ENCODE measurements around the gene SF3B4. TPM values are rescaled to one million over a fixed set of nuclear protein-coding genes. Genes with fewer than 3 reads are reported as not detected.

SF3B4 gene
- total RNA-seq (2022) (79.2 and 99.2 TPM in 2 replicates), Bru-seq, nascent RNA (percentile 95 among the genes with signal in this experiment), BruChase-seq, experiment 1, labeled RNA remaining after a 6-hour chase (percentile 97 among the genes with signal in this experiment), BruChase-seq, experiment 2, labeled RNA remaining after a 2-hour chase (percentile 98 among the genes with signal in this experiment)
- long read RNA-seq, transcript SF3B4-201 (6 exons, 2,085 nt): major isoform, 247 of 275 reads
- long read RNA-seq, partial matches to known transcripts: 14 of 275 reads
- long read RNA-seq, other reads (novel, unspliced or antisense): 14 of 275 reads

GRCh38 chr1:149927563-149928400 lies at the start of gene SF3B4:
SF3B4 (minus strand) TSS chr1:149927803; CDS start chr1:149927759, 44 bp downstream.
- intact Hi-C loops (cut with micrococcal nuclease): loop anchor here (2.0 kb wide), 1 partner anchor 39 kb away; no protein-coding TSS in a partner anchor
- Mint-ChIP-seq H3K27me3 (ENCODE audit: insufficient read depth, unreplicated experiment) (no peaks in the 10 kb centered on the region), H3K4me1 (ENCODE audit: insufficient read depth, unreplicated experiment) (peaks cover 71% of the 10 kb centered on the region), H3K9me3 (ENCODE audit: unreplicated experiment) (no peaks in the 10 kb centered on the region), H3K4me3 (ENCODE audit: unreplicated experiment) (peak within 1 kb of the TSS; percentile 99), H3K27ac (ENCODE audit: low read depth, unreplicated experiment) (peak within 1 kb of the TSS; percentile 87), H3K36me3 (ENCODE audit: insufficient read depth, unreplicated experiment) (peaks cover 45% of the 10 kb centered on the region)
- ChIA-PET POLR2A (interaction anchor here (0.7 to 7.3 kb wide), 23 partner anchors 10 to 942 kb away, joined by 3 to 228 read pairs (median 5); partner anchors contain the start of genes BOLA1, MTMR11, OTUD7B and VPS45), CTCF (interaction anchor here (0.6 to 0.9 kb wide), 7 partner anchors 10 to 283 kb away, joined by 3 to 5 read pairs (median 3); no protein-coding TSS in a partner anchor)
- DNase-seq (ENCODE audit: unreplicated experiment): peak; percentile 98
- TF ChIP-seq CTCF (IDR thresholded peaks at IDR 0.05; ENCODE audit: unreplicated experiment): no peak
- BruUV-seq (replicated peaks): TSS peak; percentile 93

GRCh38 chr1:149977345-149977744 lies 49.7 kb upstream of the SF3B4 start:
- DNase-seq (ENCODE audit: unreplicated experiment): no peak
- H3K4me3 Mint-ChIP-seq (ENCODE audit: unreplicated experiment): no peak overlapping the region
- H3K36me3 Mint-ChIP-seq (ENCODE audit: insufficient read depth, unreplicated experiment): peaks cover 64% of the 10 kb centered on the region
- intact Hi-C loops (cut with micrococcal nuclease): no loop called here
- CTCF ChIA-PET: interaction anchor here (0.9 to 1.0 kb wide), 2 partner anchors 16 to 73 kb away, joined by 3 read pairs; no protein-coding TSS in a partner anchor
- no peak for TF ChIP-seq CTCF (IDR thresholded peaks at IDR 0.05; ENCODE audit: unreplicated experiment)
- BruUV-seq (replicated peaks): no TSS peak
- POLR2A ChIA-PET: interaction anchor here (1.2 to 4.8 kb wide), 4 partner anchors 9 to 33 kb away, joined by 3 to 25 read pairs (median 14); partner anchors contain the start of gene OTUD7B
- H3K27me3 Mint-ChIP-seq (ENCODE audit: insufficient read depth, unreplicated experiment): no peaks in the 10 kb centered on the region
- H3K27ac Mint-ChIP-seq (ENCODE audit: low read depth, unreplicated experiment): no peak overlapping the region
- H3K4me1 Mint-ChIP-seq (ENCODE audit: insufficient read depth, unreplicated experiment): peaks cover 13% of the 10 kb centered on the region
- H3K9me3 Mint-ChIP-seq (ENCODE audit: unreplicated experiment): no peaks in the 10 kb centered on the region

GRCh38 chr1:149972547-149972946 lies 44.9 kb upstream of the SF3B4 start:
- Mint-ChIP-seq H3K27me3 (ENCODE audit: insufficient read depth, unreplicated experiment) (no peaks in the 10 kb centered on the region), H3K4me1 (ENCODE audit: insufficient read depth, unreplicated experiment) (no peaks in the 10 kb centered on the region), H3K27ac (ENCODE audit: low read depth, unreplicated experiment) (peak overlapping the region; percentile 4), H3K4me3 (ENCODE audit: unreplicated experiment) (no peak overlapping the region), H3K36me3 (ENCODE audit: insufficient read depth, unreplicated experiment) (peaks cover 90% of the 10 kb centered on the region), H3K9me3 (ENCODE audit: unreplicated experiment) (no peaks in the 10 kb centered on the region)
- ChIA-PET POLR2A (interaction anchor here (0.7 to 1.3 kb wide), 3 partner anchors 23 to 36 kb away, joined by 3 to 9 read pairs (median 3); no protein-coding TSS in a partner anchor), CTCF (interaction anchor here (0.6 to 2.5 kb wide), 2 partner anchors 10 kb away, joined by 3 to 10 read pairs; no protein-coding TSS in a partner anchor)
- TF ChIP-seq CTCF (IDR thresholded peaks at IDR 0.05; ENCODE audit: unreplicated experiment): no peak
- intact Hi-C loops (cut with micrococcal nuclease): no loop called here
- DNase-seq (ENCODE audit: unreplicated experiment): no peak
- no TSS peak for BruUV-seq (replicated peaks)

- peaks cover 22% of the 10 kb centered on the region for H3K4me1 Mint-ChIP-seq (ENCODE audit: insufficient read depth, unreplicated experiment)
- no peaks in the 10 kb centered on the region for H3K27me3 Mint-ChIP-seq (ENCODE audit: insufficient read depth, unreplicated experiment)
- no peak for DNase-seq (ENCODE audit: unreplicated experiment)
- H3K9me3 Mint-ChIP-seq (ENCODE audit: unreplicated experiment): no peaks in the 10 kb centered on the region
- BruUV-seq (replicated peaks): no TSS peak
- intact Hi-C loops (cut with micrococcal nuclease): no loop called here
- no peak overlapping the region for H3K27ac Mint-ChIP-seq (ENCODE audit: low read depth, unreplicated experiment)
- TF ChIP-seq CTCF (IDR thresholded peaks at IDR 0.05; ENCODE audit: unreplicated experiment): no peak
- no peak overlapping the region for H3K4me3 Mint-ChIP-seq (ENCODE audit: unreplicated experiment)
- POLR2A ChIA-PET: no interaction called here
- CTCF ChIA-PET: interaction anchor here (0.6 to 0.7 kb wide), 4 partner anchors 19 to 219 kb away, joined by 3 to 4 read pairs (median 4); no protein-coding TSS in a partner anchor
- H3K36me3 Mint-ChIP-seq (ENCODE audit: insufficient read depth, unreplicated experiment): peaks cover 79% of the 10 kb centered on the region
These were observed 40.0 kb upstream of the SF3B4 start for GRCh38 chr1:149967646-149968045.
